ENCODE results near the gene TPRX1.
A peak's percentile ranks its signal among the peaks of the same experiment; 100 is the strongest.
"Not testable (repeated sequence)": the region's sequence is repeated elsewhere in the genome, so short reads cannot be mapped to it uniquely, and the experiment has no call there.

Gene TPRX1

GRCh38 chr19:47766670-47767069 lies 37.7 kb downstream of the TPRX1 start:
- no peak for DNase-seq (ENCODE audit: low spot score)

- DNase-seq (ENCODE audit: low spot score): no peak
These were observed 38.1 kb downstream of the TPRX1 start for GRCh38 chr19:47766359-47766620.

- DNase-seq (ENCODE audit: low spot score): peak; percentile 20
These were observed 38.6 kb downstream of the TPRX1 start for GRCh38 chr19:47765523-47766358.

GRCh38 chr19:47764705-47765104 lies 39.6 kb downstream of the TPRX1 start:
- DNase-seq (ENCODE audit: low spot score): not testable (repeated sequence)

GRCh38 chr19:47762615-47763308 lies 41.6 kb downstream of the TPRX1 start:
- no peak for DNase-seq (ENCODE audit: low spot score)

GRCh38 chr19:47762151-47762550 lies 42.2 kb downstream of the TPRX1 start:
- DNase-seq (ENCODE audit: low spot score): no peak

GRCh38 chr19:47761566-47761965 lies 42.8 kb downstream of the TPRX1 start:
- DNase-seq (ENCODE audit: low spot score): no peak

- DNase-seq (ENCODE audit: low spot score): no peak
These were observed 43.7 kb downstream of the TPRX1 start for GRCh38 chr19:47760632-47760999.

GRCh38 chr19:47758443-47758804 lies 45.9 kb downstream of the TPRX1 start:
- no peak for DNase-seq (ENCODE audit: low spot score)

- no peak for DNase-seq (ENCODE audit: low spot score)
These were observed 46.5 kb downstream of the TPRX1 start for GRCh38 chr19:47757617-47758442.

GRCh38 chr19:47756953-47757608 lies 47.3 kb downstream of the TPRX1 start:
- no peak for DNase-seq (ENCODE audit: low spot score)

GRCh38 chr19:47756627-47756929 lies 47.8 kb downstream of the TPRX1 start:
- DNase-seq (ENCODE audit: low spot score): no peak

- no peak for DNase-seq (ENCODE audit: low spot score)
These were observed 48.4 kb downstream of the TPRX1 start for GRCh38 chr19:47755762-47756626.

GRCh38 chr19:47755065-47755761 lies 49.1 kb downstream of the TPRX1 start:
- DNase-seq (ENCODE audit: low spot score): no peak

GRCh38 chr19:47754206-47755064 lies 49.9 kb downstream of the TPRX1 start:
- no peak for DNase-seq (ENCODE audit: low spot score)

GRCh38 chr19:47752440-47753211 lies 51.7 kb downstream of the TPRX1 start:
- no peak for DNase-seq (ENCODE audit: low spot score)
